Fibroblast of pulmonary artery (primary cell): ENCODE data around the gene ARHGAP24.

Source experiments
- DNase-seq: peaks from one replicate; pipeline ENCODE4 v3.0.0-alpha.2; 2010; ENCODE audit warnings: low read depth
- H3K4me3 ChIP-seq: replicated peaks from 2 replicates; pipeline ENCODE4 v1.5.1; 2011; ENCODE audit warnings: low read depth, mild to moderate bottlenecking, control low read depth, low read length, moderate library complexity
- CTCF ChIP-seq: IDR thresholded peaks from 2 replicates; pipeline ENCODE4 v1.5.1; 2011; ENCODE audit warnings: mild to moderate bottlenecking, control low read depth, low read length, inconsistent platforms; ENCODE audit errors: missing control alignments

Gene ARHGAP24

DNA sequence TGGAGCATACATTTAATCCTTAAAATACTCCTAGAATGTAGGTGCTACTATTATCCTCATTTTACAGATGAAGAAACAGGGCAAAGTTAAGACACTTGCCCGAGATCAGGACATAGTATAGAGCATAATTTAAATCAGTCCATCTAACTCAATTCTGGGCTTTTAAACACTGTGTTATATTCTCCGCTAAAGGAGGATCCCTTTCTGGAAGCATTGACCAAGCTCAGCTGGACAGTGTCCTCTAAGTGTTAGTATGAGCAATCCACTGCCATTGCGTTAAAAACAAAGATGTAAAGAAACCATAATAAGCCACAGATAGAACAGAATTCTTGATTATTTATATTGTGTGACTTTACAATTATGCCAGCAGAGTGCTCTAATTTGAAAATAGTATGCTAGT lies 207.0 kb downstream of the ARHGAP24 start:
- no peak for DNase-seq
- no peak for TF ChIP-seq CTCF
- H3K4me3 ChIP-seq: no peak overlapping the region

- no peak for TF ChIP-seq CTCF
- no peak for DNase-seq
These were observed 207.4 kb downstream of the ARHGAP24 start for GRCh38 chr4:85682391-85682790.

GRCh38 chr4:85684676-85685075 lies 209.7 kb downstream of the ARHGAP24 start:
- H3K4me3 ChIP-seq: no peak overlapping the region
- TF ChIP-seq CTCF: no peak
- no peak for DNase-seq

More at GRCh38 chr4:85682391-85682790, 207.4 kb downstream of the ARHGAP24 start:
- H3K4me3 ChIP-seq: no peak overlapping the region

DNA sequence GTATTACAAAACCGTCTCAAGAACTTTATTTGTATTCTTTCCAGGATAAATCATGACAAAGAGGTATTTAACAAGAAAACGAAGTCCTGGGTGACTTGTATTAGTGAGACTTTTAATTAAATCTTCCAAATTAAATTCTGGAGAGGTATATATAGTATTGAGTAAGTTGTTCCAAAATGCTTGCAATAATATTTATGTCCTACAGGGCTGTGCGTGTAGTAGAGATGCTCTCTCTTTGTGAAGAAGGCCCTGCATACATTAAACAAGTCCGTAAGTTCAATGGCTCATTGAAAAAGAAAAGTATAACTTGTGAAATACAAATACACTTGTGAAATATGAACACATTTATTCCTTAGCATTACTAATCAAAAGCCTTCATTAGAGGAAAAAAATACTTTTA lies 211.4 kb downstream of the ARHGAP24 start:
- no peak overlapping the region for H3K4me3 ChIP-seq
- TF ChIP-seq CTCF: no peak
- DNase-seq: no peak

DNA sequence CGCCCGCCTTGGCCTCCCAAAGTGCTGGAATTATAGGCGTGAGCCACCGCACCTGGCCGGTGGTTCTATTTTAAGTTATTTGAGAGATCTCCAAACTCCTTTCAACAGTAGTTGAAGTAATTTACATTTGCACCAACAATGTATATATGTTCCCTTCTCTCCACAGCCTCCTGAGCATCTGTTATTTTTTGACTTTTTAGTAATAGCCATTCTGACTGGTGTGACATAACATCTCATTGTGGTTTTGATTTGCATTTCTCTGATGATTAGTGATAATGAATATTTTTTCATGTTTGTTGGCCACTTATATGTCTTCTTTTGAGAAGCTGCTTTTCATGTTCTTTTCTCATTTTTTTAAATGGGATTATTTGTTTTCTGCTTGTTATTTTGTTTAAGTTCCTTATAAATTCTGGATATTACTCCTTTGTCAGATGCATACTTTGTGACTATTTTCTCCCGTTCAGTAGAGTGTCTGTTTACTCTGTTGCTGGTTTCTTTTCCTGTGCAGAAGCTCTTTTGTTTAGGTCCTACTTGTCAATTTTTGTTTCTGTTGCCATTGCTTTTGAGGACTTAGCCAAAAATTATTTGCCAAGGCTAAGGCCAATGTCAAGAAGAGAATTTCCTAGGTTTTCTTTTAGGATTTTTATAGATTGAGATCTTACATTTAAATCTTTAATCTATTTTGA lies 213.2 kb downstream of the ARHGAP24 start:
- no peak for TF ChIP-seq CTCF
- H3K4me3 ChIP-seq: no peak overlapping the region
- DNase-seq: no peak

DNA sequence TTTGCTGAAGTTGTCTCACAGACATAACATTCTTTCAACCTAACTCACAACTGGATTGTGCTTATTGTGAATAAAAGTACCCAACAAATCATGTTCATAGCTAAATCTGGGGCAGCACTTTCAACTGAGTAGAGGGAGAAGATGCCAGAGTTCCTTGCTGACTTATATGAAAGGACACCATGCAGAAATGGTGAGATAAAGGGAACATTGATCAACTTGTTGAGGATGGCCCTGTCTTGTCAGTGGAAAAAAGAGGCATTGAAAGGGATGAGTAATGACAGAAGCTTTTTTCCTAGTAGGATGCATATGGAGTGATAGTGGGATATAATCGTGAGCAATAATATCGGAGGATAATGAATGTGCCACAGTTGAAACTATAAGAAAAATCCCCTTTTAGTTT lies 221.7 kb downstream of the ARHGAP24 start:
- no peak overlapping the region for H3K4me3 ChIP-seq
- no peak for DNase-seq
- no peak for TF ChIP-seq CTCF

DNA sequence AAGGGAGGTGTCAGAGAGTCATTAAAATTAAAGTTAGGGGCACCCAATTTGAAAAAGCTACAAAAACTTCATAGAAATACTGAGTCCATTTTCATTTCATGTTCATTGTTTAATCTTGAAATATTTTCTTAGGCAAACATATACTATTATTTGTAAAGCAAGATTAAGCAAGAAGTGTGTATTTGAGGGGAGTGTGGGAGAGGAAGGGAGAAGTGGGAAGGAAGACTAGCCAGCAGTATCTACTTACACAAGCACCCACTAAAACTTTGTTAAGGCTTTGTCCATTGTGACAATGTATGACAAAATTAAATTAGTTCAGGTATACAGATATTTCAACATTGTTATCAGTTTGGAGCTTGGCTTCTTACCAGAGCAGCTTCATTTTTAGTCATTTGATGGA lies 222.9 kb downstream of the ARHGAP24 start:
- TF ChIP-seq CTCF: no peak

More for the DNA sequence above, 222.9 kb downstream of the ARHGAP24 start:
- no peak for DNase-seq
- H3K4me3 ChIP-seq: no peak overlapping the region
